ENCODE data around the gene PRPF4. TPM values are rescaled to one million over a fixed set of nuclear protein-coding genes. Genes with fewer than 3 reads are reported as not detected.

Gene PRPF4
- total and polyA plus RNA-seq, 4 donors = 5.0 to 11.9 (median 10.4) TPM

GRCh38 chr9:113250807-113251206 is 24.7 kb upstream of the PRPF4 start:
- Histone ChIP-seq H3K4me1 (ENCODE audit: control insufficient read depth in 4 of 4, insufficient read depth in 4 of 4, low read length in 3 of 4) (no peaks in the 10 kb centered on the region), H3K27ac (ENCODE audit: low read depth in 1 of 2, low read length in 2 of 2) (no peak overlapping the region), H3K9me3 (ENCODE audit: control insufficient read depth in 4 of 4, low read length in 3 of 4) (no peaks in the 10 kb centered on the region), H3K9ac (ENCODE audit: low read depth in 1 of 2, low read length in 2 of 2) (no peak overlapping the region), H3K27me3 (ENCODE audit: control insufficient read depth in 4 of 4, insufficient read depth in 4 of 4, low read length in 3 of 4) (no peaks in the 10 kb centered on the region), H3K4me3 (ENCODE audit: low read depth in 1 of 3, low read length in 3 of 3) (no peak overlapping the region), H3K36me3 (ENCODE audit: control insufficient read depth in 4 of 4, insufficient read depth in 3 of 4, low read depth in 1 of 4, low read length in 3 of 4) (peaks cover 0 to 4% (median 0%) of the 10 kb centered on the region in 4 donors)
- WGBS = 77% methylated on average over 2 of the region's 2 CpGs
- TF ChIP-seq JUND (IDR thresholded peaks at IDR 0.05) (no peak), CTCF (IDR thresholded peaks at IDR 0.05; ENCODE audit: low read depth, low read length, missing input control) (no peak), FOXA1 (IDR thresholded peaks at IDR 0.05) (no peak), MAX (IDR thresholded peaks at IDR 0.05) (no peak), TAF1 (conservative IDR thresholded peaks at IDR 0.05) (no peak), REST (IDR thresholded peaks at IDR 0.05) (no peak), GABPA (IDR thresholded peaks at IDR 0.05 in 1 of 2, conservative IDR thresholded peaks at IDR 0.05 in 1 of 2) (no peak), YY1 (IDR thresholded peaks at IDR 0.05) (no peak), FOXA2 (IDR thresholded peaks at IDR 0.05) (no peak), HNF4G (IDR thresholded peaks at IDR 0.05) (no peak), HNF4A (conservative IDR thresholded peaks at IDR 0.05) (no peak)
- DNase-seq (ENCODE audit: low spot score) = no peak

- whole genome bisulfite sequencing = 94% methylated on average over 1 of the region's 1 CpG
- no peak for DNase-seq (ENCODE audit: low spot score)
- TF ChIP-seq YY1 (IDR thresholded peaks at IDR 0.05) (no peak), TAF1 (conservative IDR thresholded peaks at IDR 0.05) (no peak), GABPA (IDR thresholded peaks at IDR 0.05 in 1 of 2, conservative IDR thresholded peaks at IDR 0.05 in 1 of 2) (no peak), REST (IDR thresholded peaks at IDR 0.05) (no peak), MAX (IDR thresholded peaks at IDR 0.05) (no peak), SP1 (IDR thresholded peaks at IDR 0.05) (no peak), NR2F2 (IDR thresholded peaks at IDR 0.05) (no peak)
- TF ChIP-seq, protein P1, sequence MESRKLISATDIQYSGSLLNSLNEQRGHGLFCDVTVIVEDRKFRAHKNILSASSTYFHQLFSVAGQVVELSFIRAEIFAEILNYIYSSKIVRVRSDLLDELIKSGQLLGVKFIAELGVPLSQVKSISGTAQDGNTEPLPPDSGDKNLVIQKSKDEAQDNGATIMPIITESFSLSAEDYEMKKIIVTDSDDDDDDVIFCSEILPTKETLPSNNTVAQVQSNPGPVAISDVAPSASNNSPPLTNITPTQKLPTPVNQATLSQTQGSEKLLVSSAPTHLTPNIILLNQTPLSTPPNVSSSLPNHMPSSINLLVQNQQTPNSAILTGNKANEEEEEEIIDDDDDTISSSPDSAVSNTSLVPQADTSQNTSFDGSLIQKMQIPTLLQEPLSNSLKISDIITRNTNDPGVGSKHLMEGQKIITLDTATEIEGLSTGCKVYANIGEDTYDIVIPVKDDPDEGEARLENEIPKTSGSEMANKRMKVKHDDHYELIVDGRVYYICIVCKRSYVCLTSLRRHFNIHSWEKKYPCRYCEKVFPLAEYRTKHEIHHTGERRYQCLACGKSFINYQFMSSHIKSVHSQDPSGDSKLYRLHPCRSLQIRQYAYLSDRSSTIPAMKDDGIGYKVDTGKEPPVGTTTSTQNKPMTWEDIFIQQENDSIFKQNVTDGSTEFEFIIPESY (IDR thresholded peaks at IDR 0.05) = no peak
- TF ChIP-seq, protein P2, sequence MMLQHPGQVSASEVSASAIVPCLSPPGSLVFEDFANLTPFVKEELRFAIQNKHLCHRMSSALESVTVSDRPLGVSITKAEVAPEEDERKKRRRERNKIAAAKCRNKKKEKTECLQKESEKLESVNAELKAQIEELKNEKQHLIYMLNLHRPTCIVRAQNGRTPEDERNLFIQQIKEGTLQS (IDR thresholded peaks at IDR 0.05) = no peak
- peaks cover 2 to 18% (median 9%) of the 10 kb centered on the region in 4 donors for H3K36me3 ChIP-seq (ENCODE audit: control insufficient read depth in 4 of 4, insufficient read depth in 3 of 4, low read depth in 1 of 4, low read length in 3 of 4)
- H3K27ac ChIP-seq (ENCODE audit: low read depth in 1 of 2, low read length in 2 of 2) = no peak overlapping the region
- H3K4me1 ChIP-seq (ENCODE audit: control insufficient read depth in 4 of 4, insufficient read depth in 4 of 4, low read length in 3 of 4) = peaks cover 0 to 23% (median 15%) of the 10 kb centered on the region in 4 donors
- no peaks in the 10 kb centered on the region for H3K9me3 ChIP-seq (ENCODE audit: control insufficient read depth in 4 of 4, low read length in 3 of 4)
- no peak overlapping the region for H3K9ac ChIP-seq (ENCODE audit: low read depth in 1 of 2, low read length in 2 of 2)
- no peak overlapping the region for H3K4me3 ChIP-seq (ENCODE audit: low read depth in 1 of 3, low read length in 3 of 3)
- no peaks in the 10 kb centered on the region for H3K27me3 ChIP-seq (ENCODE audit: control insufficient read depth in 4 of 4, insufficient read depth in 4 of 4, low read length in 3 of 4)
These were observed 20.5 kb upstream of the PRPF4 start for GRCh38 chr9:113254991-113255390.
